IMR-90 (cell line): ENCODE data around the gene RAPGEF3. TPM values are rescaled to one million over a fixed set of nuclear protein-coding genes. Genes with fewer than 3 reads are reported as not detected.

ENCODE experiments used
- ATAC-seq: fragments of 200-7000 bp; cut with Tn5 transposase; 2 replicates; pipeline ENCODE4 v1.9.1; 2020; ENCODE audit warnings: low read depth, mild to moderate bottlenecking, moderate library complexity
- BruUV-seq: library from RNA; stranded (reverse); fragments of 400-500 nt; replicated peaks from 2 replicates; lab custom pipeline; 2021; lab: Mats Ljungman, UMichigan
- CTCF ChIA-PET: fragments of 300-600 bp; formaldehyde crosslinking; extraction: SDS; loops from one replicate; lab custom pipeline; 2021; ENCODE audit warnings: antibody characterized with exemption; lab: Yijun Ruan, JAX
- POLR2A ChIA-PET: fragments of 300-600 bp; sonication (Branson Sonifier 250); formaldehyde crosslinking; loops from one replicate; lab custom pipeline; 2022; ENCODE audit warnings: antibody characterized with exemption; ENCODE audit not compliant: unreplicated experiment; lab: Charles Lee
- DNase-seq: peaks from one replicate; pipeline ENCODE4 v3.0.0; 2013
- H2AFZ ChIP-seq: replicated peaks from 2 replicates; pipeline ENCODE3; 2013; ENCODE audit warnings: low read length, mild to moderate bottlenecking; ENCODE audit not compliant: poor library complexity
- H2AK5ac ChIP-seq: 2 replicates; pipeline ENCODE4 v1.6.1; 2013; ENCODE audit warnings: low read depth, low read length, inconsistent platforms
- H2AK9ac ChIP-seq: replicated peaks from 2 replicates; pipeline ENCODE3; 2013; ENCODE audit warnings: mild to moderate bottlenecking, low read depth, low read length, moderate library complexity; ENCODE audit not compliant: poor library complexity
- H2BK120ac ChIP-seq: 2 replicates; pipeline ENCODE4 v1.6.1; 2013; ENCODE audit warnings: low read depth, low read length, inconsistent platforms
- H2BK15ac ChIP-seq: 3 replicates; pipeline ENCODE4 v1.6.1; 2013; ENCODE audit warnings: low read depth, low read length, inconsistent platforms
- H2BK20ac ChIP-seq: 2 replicates; pipeline ENCODE4 v1.6.1; 2013; ENCODE audit warnings: low read depth, mild to moderate bottlenecking, inconsistent platforms, low read length, moderate library complexity
- H2BK5ac ChIP-seq: 2 replicates; pipeline ENCODE4 v1.6.1; 2013; ENCODE audit warnings: mild to moderate bottlenecking, low read depth, low read length, inconsistent platforms; ENCODE audit not compliant: poor library complexity, severe bottlenecking
- H3K14ac ChIP-seq: replicated peaks from 2 replicates; pipeline ENCODE4 v1.6.1; 2013; ENCODE audit warnings: low read depth, low read length, inconsistent platforms
- H3K18ac ChIP-seq: 2 replicates; pipeline ENCODE4 v1.6.1; 2013; ENCODE audit warnings: low read depth, low read length, control low read depth
- H3K23ac ChIP-seq: 2 replicates; pipeline ENCODE4 v1.6.1; 2013; ENCODE audit warnings: low read depth, low read length, inconsistent platforms
- H3K27ac ChIP-seq: 2 replicates; pipeline ENCODE4 v1.5.1; 2013; ENCODE audit warnings: mild to moderate bottlenecking, control low read depth, low read length; ENCODE audit not compliant: insufficient read depth
- H3K27me3 ChIP-seq: 2 replicates; pipeline ENCODE4 v1.6.1; 2013; ENCODE audit warnings: low read length; ENCODE audit not compliant: control insufficient read depth, insufficient read depth
- H3K36me3 ChIP-seq: 2 replicates; pipeline ENCODE4 v1.6.1; 2013; ENCODE audit warnings: low read length, mixed read lengths; ENCODE audit not compliant: control insufficient read depth, insufficient read depth
- H3K4ac ChIP-seq: 2 replicates; pipeline ENCODE4 v1.6.1; 2013; ENCODE audit warnings: low read depth, low read length, inconsistent platforms
- H3K4me1 ChIP-seq: 2 replicates; pipeline ENCODE4 v1.6.1; 2013; ENCODE audit warnings: low read length, mixed read lengths; ENCODE audit not compliant: control insufficient read depth, insufficient read depth
- H3K4me2 ChIP-seq: 2 replicates; pipeline ENCODE4 v1.6.1; 2013; ENCODE audit warnings: low read depth, mild to moderate bottlenecking, control low read depth, low read length, moderate library complexity
- H3K4me3 ChIP-seq: 2 replicates; pipeline ENCODE4 v1.5.1; 2013; ENCODE audit warnings: low read depth, mild to moderate bottlenecking, control low read depth, low read length, moderate library complexity; ENCODE audit not compliant: insufficient read depth
- H3K56ac ChIP-seq: 2 replicates; pipeline ENCODE4 v1.6.1; 2013; ENCODE audit warnings: low read length, inconsistent platforms; ENCODE audit not compliant: insufficient read depth; ENCODE audit errors: extremely low read depth
- H3K79me1 ChIP-seq, 2 experiments: 2 replicates each; pipeline ENCODE4 v1.6.1; 2013; ENCODE audit warnings: low read length in 2 of 2, inconsistent platforms in 1 of 2, low read depth in 1 of 2
- H3K9ac ChIP-seq: 2 replicates; pipeline ENCODE4 v1.6.1; 2013; ENCODE audit warnings: low read depth, low read length, control low read depth
- H3K9me1 ChIP-seq: 2 replicates; pipeline ENCODE4 v1.6.1; 2013; ENCODE audit warnings: low read length, inconsistent platforms; ENCODE audit not compliant: insufficient read depth
- H3K9me3 ChIP-seq: 2 replicates; pipeline ENCODE4 v1.6.1; 2013; ENCODE audit warnings: low read length; ENCODE audit not compliant: control insufficient read depth, insufficient read depth
- H4K20me1 ChIP-seq: 2 replicates; pipeline ENCODE4 v1.6.1; 2013; ENCODE audit warnings: low read length, inconsistent platforms; ENCODE audit not compliant: insufficient read depth
- H4K5ac ChIP-seq: 2 replicates; pipeline ENCODE4 v1.6.1; 2013; ENCODE audit warnings: mild to moderate bottlenecking, low read depth, low read length, control low read depth
- H4K8ac ChIP-seq, 2 experiments: 2 replicates each; pipeline ENCODE4 v1.6.1; 2013; ENCODE audit warnings: low read depth in 2 of 2, low read length in 2 of 2, control low read depth in 1 of 2, inconsistent platforms in 1 of 2
- H4K91ac ChIP-seq: 2 replicates; pipeline ENCODE4 v1.6.1; 2013; ENCODE audit warnings: low read depth, low read length, inconsistent platforms; ENCODE audit not compliant: insufficient read depth
- BHLHE40 ChIP-seq: fragments of 150-350 bp; IDR thresholded peaks from 2 replicates; pipeline ENCODE4 v1.6.1; 2016; ENCODE audit warnings: mild to moderate bottlenecking, low read depth, low read length
- CEBPB ChIP-seq: IDR thresholded peaks from 2 replicates; pipeline ENCODE4 v1.6.1; 2012; ENCODE audit warnings: low read depth, low read length, improper control_type of control experiment
- ELK1 ChIP-seq: fragments of 150-350 bp; IDR thresholded peaks from 2 replicates; pipeline ENCODE4 v1.6.1; 2016; ENCODE audit warnings: low read depth, mild to moderate bottlenecking, low read length, moderate library complexity, borderline replicate concordance
- FOS ChIP-seq: fragments of 150-350 bp; IDR thresholded peaks from 2 replicates; pipeline ENCODE4 v1.6.1; 2016; ENCODE audit warnings: low read depth, low read length
- MAFK ChIP-seq: IDR thresholded peaks from 2 replicates; pipeline ENCODE4 v1.6.1; 2012; ENCODE audit warnings: low read depth, low read length, improper control_type of control experiment
- MAZ ChIP-seq: IDR thresholded peaks from 2 replicates; pipeline ENCODE4 v1.6.1; 2012; ENCODE audit warnings: low read depth, mild to moderate bottlenecking, low read length, improper control_type of control experiment, moderate library complexity, borderline replicate concordance
- POLR2A ChIP-seq: IDR thresholded peaks from 2 replicates; pipeline ENCODE4 v1.6.1; 2012; ENCODE audit warnings: mild to moderate bottlenecking, low read depth, low read length
- USF2 ChIP-seq: fragments of 150-350 bp; IDR thresholded peaks from 2 replicates; pipeline ENCODE4 v1.6.1; 2017; ENCODE audit warnings: mild to moderate bottlenecking, antibody characterized with exemption, low read length, low read depth
- WGBS, 2 experiments: methylation state at CpG; one replicate each; pipeline versions ENCODE4 v1.1.5 to v1.1.7; 2013; ENCODE audit warnings: missing lambda C conversion rate in 2 of 2; ENCODE audit not compliant: insufficient read length in 1 of 2; ENCODE audit errors: extremely low coverage in 2 of 2; 5-methylcytosine and 5-hydroxymethylcytosine counted together
- dilution Hi-C: fragments of 300-500 bp; cut with HindIII; formaldehyde crosslinking; loops from one replicate; pipeline ENCODE4 v1.14.3; 2018; ENCODE audit warnings: low sequenced_read_pairs; ENCODE audit not compliant: unreplicated experiment
- in situ Hi-C: fragments of 300-500 bp; cut with MboI; formaldehyde crosslinking; loops from 3 replicates; pipeline ENCODE4 v1.14.3; 2019; ENCODE audit warnings: low sequenced_read_pairs, inconsistent platforms, mixed read lengths
- intact Hi-C: fragments of 100-400 bp; cut with micrococcal nuclease; formaldehyde crosslinking; loops from 2 replicates; pipeline ENCODE4 v1.10.0; 2022
- polyA plus RNA-seq, 3 experiments: library from polyadenylated mRNA; depleted of rRNA; stranded (reverse); fragments of >200 nt; gene quantifications; 2 replicates each; pipeline ENCODE4 v1.2.3, GENCODE V29; 2012; ENCODE audit warnings: low replicate concordance in 1 of 3
- total RNA-seq: library from RNA; depleted of rRNA; stranded (reverse); fragments of >200 nt; gene quantifications from 2 replicates; pipeline ENCODE4 v1.2.3, GENCODE V29; 2012

The RAPGEF3 gene
- total and polyA plus RNA-seq, 2 of the 4 experiments (the other 2 are of a cell fraction): 1.3 to 2.0 TPM

- in situ Hi-C loops (no loop called here), intact Hi-C loops (no loop called here)
Measured at GRCh38 chr12:47752552-47752951, 6.1 kb downstream of the RAPGEF3 start.

More at GRCh38 chr12:47752552-47752951, 6.1 kb downstream of the RAPGEF3 start:
- dilution Hi-C loops: no loop called here
- Histone ChIP-seq H3K27ac (no peak overlapping the region), H3K14ac (no peak overlapping the region), H2AFZ (peak overlapping the region; percentile 32), H2BK15ac (no peak overlapping the region; the same call in 2 of the 3 replicates), H3K18ac (no peak overlapping the region), H3K56ac (no peak overlapping the region), H3K9ac (no peak overlapping the region), H2BK5ac (no peak overlapping the region), H3K36me3 (no peaks in the 10 kb centered on the region), H3K27me3 (peaks cover 5% of the 10 kb centered on the region; the same call in 1 of the 2 replicates), H3K4ac (peak overlapping the region; percentile 64; the same call in 1 of the 2 replicates), H4K20me1 (no peaks in the 10 kb centered on the region), H4K8ac (peak overlapping the region in 1 of 2 experiments; percentile 46; a peak in 1 of 4 replicates), H4K91ac (no peak overlapping the region), H3K4me1 (peaks cover 12% of the 10 kb centered on the region), H2AK9ac (no peak overlapping the region), H4K5ac (no peak overlapping the region), H3K23ac (no peak overlapping the region), H2BK120ac (no peak overlapping the region), H3K4me3 (no peak overlapping the region), H3K4me2 (no peak overlapping the region), H3K79me1 (no peaks in the 10 kb centered on the region), H3K9me1 (peaks cover 13% of the 10 kb centered on the region; the same call in 1 of the 2 replicates), H2BK20ac (no peak overlapping the region), H3K9me3 (no peaks in the 10 kb centered on the region), H2AK5ac (no peak overlapping the region; the same call in 1 of the 2 replicates)
- peak; percentile 67 for ATAC-seq
- no peak for TF ChIP-seq POLR2A
- TF ChIP-seq BHLHE40: no peak; the same call in 1 of the 2 replicates
- TF ChIP-seq ELK1: no peak
- no peak for TF ChIP-seq FOS
- no peak for TF ChIP-seq USF2
- TF ChIP-seq MAFK: no peak; the same call in 1 of the 2 replicates
- TF ChIP-seq MAZ: no peak
- peak; percentile 29; the same call in 1 of the 2 replicates for TF ChIP-seq CEBPB
- BruUV-seq: no TSS peak
- ChIA-PET CTCF (interaction anchor here (1.5 kb wide), 1 partner anchor 10 kb away, joined by 10 read pairs; no protein-coding TSS in a partner anchor), POLR2A (no interaction called here)
- peak; percentile 57 for DNase-seq
- 87% methylated on average over 3 of the region's 7 CpGs; no CpG with 5 or more reads in 1 of the 2 experiments for WGBS, 2 experiments
